ENCODE measurements around the gene MRPS12.
"Not testable (repeated sequence)": the region's sequence is repeated elsewhere in the genome, so short reads cannot be mapped to it uniquely, and the experiment has no call there.

MRPS12 gene

DNA sequence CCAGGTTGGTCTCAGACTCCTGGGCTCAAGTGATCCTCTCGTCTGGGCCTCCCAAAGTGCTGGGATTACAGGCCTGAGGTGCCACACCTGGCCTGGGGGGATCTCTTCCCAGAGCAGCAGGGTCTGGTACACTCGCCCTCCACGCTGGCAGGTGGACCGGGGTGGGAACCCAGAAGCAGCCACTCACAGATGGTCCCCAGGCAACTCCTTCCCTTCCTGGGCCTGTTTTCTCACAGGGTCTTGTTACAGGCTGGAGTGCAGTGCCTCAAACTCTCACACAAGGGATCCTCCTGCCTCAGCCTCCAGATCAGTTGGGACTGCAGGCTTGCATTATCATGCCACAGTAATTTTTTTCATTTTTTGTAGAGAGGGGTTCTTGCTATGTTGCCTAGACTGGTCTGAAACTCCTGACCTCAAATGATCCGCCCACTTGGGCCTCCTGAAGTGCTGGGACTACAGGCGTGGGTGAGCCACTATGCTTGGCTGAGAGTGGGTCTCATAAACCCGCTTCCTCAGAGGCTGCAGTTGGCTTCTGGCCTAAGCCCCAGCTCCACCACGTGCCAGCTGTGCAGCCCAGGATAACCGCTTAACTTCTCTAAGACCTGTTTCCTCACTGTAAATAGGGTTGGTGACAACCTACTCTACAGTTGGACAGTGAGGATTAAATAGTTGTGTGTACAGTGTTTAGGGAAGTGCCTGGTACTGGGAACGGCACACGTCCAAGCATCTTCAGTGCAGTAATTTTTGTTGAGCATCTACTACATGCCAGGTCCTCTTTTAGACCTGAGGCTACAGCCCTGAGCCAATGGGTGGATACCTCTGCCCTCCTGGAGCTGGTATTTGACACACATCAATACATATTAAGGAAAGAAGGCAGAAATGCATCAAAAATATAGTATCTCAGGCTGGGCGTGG, 17.9 kb upstream of the MRPS12 start:
- peak; percentile 56 to 63 for DNase-seq

DNA sequence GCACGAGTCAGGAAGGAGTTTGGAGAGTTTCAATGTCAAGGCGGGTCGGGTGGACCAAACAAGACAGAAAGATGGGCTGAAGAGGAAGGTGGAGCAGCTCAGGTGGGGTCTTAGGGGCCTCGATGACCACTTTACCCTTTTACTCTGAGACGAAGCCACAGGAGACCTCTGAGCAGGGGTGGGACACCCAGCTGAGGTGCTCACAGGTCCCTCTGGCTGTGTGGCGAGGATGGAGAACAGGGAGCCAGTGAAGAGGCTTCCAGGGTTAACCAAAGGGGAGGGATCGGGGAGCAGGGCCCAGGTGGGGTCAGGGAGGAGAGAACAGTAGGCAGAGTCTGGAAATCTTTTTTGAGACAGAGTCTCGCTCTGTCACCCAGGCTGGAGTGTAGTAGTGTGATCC, 16.8 kb upstream of the MRPS12 start:
- DNase-seq, result no peak

GRCh38 chr19:38915329-38916321, 15.1 kb upstream of the MRPS12 start:
- no peak for DNase-seq

DNA sequence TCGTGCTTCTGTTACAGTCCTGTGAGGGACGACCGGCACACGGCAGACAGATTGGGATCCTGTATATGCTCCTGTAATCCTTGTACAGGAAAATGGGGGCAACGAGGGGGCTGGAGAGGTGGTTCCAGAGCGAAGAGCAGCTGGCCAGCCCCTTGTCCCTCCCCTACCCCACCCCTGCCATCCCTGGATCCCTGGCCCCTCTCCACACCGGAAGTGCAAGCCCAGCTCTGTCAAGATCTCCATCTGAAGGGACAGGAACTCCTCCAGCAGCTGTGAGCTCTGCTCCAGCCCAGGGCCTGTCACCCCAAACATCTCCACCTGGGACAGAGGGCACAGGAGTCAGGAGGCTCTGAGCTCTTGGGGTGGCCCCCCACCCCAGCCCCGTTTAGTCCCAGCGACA, 13.2 kb upstream of the MRPS12 start:
- no peak for DNase-seq

DNA sequence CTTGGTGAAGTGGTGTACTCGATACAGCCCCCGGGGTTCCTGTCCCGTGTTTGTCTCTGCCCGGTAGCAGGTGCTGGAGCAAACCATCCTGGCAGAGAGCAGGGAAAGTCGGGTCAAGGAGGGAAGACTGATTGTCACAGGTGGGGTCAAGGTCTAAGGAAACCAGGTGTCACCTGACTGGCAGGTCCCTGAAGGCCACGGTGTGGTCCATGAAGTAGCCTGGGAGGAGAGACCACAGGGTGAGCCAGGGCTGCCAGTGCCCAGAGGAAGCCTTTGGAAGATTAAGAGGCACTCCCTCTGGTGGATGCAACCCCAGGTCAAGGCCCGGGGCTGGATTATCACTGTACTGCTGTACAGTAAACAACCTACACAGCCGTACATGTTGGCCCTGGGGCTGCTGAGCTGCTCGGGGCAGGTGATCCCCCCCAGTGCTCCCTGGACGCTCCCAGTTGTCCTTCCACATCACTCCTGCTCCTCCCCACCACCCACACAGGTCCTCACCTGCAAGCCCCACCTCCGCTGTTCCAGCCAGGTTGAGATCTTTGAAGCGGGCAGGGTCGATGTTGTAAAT, 12.7 kb upstream of the MRPS12 start:
- peak in 1 of 2 experiments; percentile 4 for DNase-seq

- no peak for DNase-seq
Measured at GRCh38 chr19:38918526-38918925, 12.2 kb upstream of the MRPS12 start.

- DNase-seq, result no peak
Measured at GRCh38 chr19:38919837-38920601, 10.7 kb upstream of the MRPS12 start.

DNA sequence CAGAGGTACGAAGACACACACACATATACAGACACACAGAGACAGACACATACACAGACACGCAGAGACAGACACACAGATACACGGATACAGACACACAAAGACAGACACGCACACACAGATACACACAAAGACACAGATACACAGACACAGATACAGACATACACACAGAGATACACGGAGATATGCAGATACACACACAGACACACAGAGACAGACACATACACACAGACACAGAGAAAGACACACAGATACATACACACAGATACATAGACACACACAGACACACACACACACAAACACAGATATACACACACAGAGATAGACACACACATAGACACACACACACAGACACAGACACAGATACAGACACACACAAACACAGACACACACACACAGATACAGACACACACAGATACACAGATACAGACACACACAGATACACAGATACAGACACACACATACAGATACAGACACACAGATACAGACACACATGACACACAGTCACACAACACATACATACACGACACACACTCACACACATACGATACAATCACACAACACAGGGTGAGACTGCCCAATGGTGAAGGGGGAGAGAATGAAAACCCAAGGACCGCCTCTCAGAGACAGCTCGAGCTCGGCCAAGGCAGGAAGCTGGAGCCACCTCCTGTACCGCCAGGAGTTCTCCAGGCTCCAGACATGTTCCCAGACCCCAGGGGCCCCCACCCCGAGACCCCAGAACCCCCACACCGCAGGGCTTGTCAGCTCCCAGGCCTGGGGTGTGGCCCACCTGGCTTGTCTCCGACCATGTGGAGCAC, 9.9 kb upstream of the MRPS12 start:
- no peak for DNase-seq

DNA sequence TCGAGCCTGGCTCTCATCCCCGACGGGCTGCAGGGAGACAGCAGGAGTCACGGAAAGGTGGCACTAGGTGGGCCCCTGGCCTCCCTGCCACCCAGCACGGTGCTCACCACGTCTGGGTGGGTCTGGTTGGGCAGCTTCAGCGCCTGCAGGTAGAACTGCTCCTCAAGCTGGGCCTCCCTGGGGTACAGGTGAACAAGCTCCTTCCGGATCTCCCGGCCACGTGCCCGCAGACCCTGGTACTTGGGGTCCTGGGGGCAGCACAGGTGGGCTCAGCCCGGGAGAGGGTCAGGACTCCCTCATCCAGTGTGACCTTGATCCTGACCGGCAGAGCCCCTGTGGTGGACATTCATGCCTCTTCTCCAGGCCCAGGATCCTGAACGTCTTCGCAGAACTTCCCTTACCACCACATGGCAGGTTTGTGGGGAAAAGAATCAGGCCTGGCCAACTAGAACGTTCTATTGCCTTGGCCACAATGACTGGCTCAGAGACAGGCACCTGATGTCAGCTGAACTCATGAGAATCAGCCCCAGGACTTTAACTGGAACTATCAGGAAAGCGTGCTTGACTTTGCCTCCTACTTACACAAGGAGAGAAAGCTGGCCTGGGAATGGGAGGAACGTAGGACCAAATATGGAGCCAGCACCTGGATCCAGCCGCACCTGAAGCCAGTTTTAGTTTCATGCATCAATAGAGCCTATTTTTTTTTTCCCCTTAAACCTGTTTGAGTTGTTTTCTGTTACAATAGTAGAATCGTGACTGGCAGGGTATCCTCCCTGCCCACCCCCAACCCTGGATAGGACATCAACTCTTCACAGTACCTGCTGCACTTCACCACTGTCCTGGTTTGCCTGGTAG, 9.1 kb upstream of the MRPS12 start:
- no peak for DNase-seq

DNA sequence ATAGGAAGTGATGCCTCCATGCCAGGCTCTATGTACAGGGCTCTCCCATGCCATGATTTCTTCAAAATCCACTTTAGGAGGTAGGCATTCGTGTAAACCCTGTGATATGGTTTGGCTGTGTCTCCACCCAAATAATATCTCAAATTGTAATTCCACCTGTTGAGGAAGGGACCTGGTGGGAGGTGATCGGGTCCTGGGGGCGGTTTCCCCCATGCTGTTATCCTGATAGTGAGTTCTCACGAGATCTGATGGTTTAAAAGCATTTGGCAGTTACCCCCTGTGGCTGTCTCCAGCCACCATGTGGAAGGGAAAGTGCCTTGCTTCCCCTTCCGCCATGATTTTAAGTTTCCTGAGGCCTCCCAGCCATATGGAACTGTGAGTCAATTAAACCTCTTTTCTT, 8.3 kb upstream of the MRPS12 start:
- no peak for DNase-seq

DNA sequence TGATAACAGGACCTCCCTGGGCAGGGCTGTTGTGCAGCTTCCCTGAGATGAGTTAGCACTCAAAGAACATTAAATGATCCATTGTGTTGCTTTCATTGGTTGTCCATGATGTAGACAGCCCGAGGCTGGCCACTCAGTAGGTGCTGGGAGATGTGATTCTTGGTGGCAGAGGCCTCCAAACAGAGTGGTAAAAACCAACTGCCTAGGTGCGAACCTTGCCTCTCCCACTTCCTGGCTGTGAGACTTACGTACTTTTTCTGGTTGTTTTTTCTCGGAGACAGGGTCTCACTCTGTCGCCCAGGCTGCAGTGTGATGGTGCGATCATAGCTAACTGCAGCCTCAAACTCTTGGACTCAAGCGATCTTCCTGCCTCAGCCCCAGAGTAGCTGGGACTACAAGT, 6.4 kb upstream of the MRPS12 start:
- DNase-seq, result no peak

GRCh38 chr19:38928391-38929001, 2.2 kb upstream of the MRPS12 start:
- DNase-seq, result no peak

DNA sequence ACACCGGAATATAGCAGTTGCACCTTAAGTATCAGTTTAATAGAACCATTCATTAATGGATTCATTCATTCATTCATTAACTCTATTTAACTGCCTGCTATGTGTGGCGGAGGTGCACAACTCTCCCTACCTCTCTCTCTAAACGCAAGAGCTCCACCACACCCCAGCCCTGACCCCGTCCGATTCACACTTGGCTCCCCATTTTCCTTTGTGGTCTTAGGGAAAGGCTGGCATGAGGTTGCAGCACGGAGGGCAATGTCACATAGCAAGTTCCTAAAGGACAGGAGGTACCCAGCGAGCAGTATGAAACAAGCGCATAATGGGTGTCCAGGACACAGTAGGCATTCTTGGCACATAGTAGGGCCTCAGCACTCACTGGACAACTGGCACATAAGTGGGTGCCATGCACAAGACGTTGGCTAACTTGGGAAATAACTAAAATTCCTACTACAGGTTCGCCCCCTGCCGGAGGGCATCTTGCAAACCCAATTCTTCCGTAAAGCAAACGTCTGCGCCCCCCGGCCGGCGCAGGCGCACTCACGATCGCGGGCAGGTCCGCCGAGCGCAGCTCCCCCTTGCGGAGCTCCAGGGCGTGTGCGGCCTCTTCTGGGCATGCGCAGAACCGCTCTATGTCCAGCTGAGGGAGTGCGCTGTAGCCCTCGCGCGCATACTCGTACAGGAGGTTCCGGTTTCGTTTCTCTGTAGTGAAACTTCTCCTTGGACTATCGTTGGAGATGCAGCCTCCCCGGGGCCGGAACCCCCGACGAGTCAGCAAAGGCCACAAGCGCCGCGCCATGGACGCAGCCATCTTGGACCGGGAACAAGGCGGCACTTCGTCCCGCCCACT, 592 bp upstream of the MRPS12 start, which contains the start of gene SARS2:
Gene SARS2, minus strand, starts transcription at position 835 of the 847 bp plus-strand sequence. Its CDS starts 27 bp downstream, at position 808.
- DNase-seq, result peak; percentile 89 to 92

DNA sequence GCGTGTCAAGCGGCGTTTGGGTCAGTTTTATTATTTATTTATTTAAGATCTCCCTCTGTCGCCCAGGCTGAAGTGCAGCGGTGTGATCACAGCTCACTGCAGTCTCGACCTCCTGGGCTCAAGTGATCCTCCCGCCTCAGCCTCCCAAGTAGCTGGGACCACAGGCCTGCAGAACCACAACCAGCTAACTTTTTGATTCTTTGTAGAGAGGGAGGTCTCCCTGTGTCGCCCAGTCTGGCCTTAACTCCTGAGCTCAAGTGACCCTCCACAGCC, 713 bp downstream of the MRPS12 start:
- DNase-seq, result no peak

DNA sequence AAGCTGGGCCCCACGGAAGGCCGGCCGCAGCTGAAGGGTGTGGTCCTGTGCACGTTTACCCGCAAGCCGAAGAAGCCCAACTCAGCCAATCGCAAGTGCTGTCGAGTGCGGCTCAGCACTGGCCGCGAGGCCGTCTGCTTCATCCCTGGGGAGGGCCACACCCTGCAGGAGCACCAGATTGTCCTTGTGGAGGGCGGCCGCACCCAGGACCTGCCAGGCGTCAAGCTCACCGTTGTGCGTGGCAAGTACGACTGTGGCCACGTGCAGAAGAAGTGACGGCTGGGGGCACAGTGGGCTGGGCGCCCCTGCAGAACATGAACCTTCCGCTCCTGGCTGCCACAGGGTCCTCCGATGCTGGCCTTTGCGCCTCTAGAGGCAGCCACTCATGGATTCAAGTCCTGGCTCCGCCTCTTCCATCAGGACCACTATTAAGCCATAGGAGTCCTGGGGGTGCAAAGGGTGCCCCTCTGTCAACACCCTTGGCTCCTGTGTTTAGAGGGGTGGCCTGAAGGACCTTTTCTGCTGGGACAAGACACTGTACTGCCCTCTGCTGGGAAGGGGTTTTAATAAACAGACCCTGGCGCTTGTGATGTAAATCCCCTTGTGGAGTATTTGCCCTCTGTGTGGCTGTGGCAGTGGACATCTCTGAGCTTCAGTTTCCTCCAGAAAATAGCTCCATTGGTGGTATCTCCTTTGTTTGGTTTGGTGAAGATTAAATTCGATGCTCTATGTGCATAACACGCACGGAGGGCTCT, 1.9 kb downstream of the MRPS12 start:
- DNase-seq, result peak; percentile 72 to 80

GRCh38 chr19:38933544-38933943, 2.8 kb downstream of the MRPS12 start:
- DNase-seq, result no peak

- DNase-seq, result no peak
Measured at GRCh38 chr19:38939957-38940356, 9.2 kb downstream of the MRPS12 start.

DNA sequence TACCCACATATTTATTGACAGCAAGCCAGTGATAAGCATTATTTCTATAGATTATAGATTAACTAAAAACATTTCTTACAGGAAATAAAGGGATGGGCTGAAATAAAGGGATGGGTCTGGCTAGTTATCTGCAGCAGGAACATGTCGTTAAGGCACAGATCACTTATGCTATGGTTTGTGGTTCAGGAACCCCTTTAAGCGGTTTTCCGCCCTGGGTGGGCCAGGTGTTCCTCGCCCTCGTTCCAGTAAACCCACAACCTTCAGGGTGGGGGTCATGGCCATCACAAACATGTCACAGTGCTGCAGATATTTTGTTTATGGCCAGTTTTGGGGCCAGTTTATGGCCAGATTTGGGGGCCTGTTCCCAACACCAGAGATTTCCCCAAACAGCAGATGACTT, 10.7 kb downstream of the MRPS12 start:
- DNase-seq, result not testable (repeated sequence)

Data from Kasumi-1 (cell line).